H1 (cell line): ENCODE data around the gene PTPRG. TPM values are rescaled to one million over a fixed set of nuclear protein-coding genes. Genes with fewer than 3 reads are reported as not detected.

ENCODE experiments used
- CTCF ChIA-PET: fragments of 300-600 bp; sonication (Branson Sonifier 250); formaldehyde crosslinking; loops from one replicate; lab custom pipeline; 2021; ENCODE audit not compliant: partially characterized antibody; lab: Charles Lee
- POLR2A ChIA-PET: fragments of 300-600 bp; sonication (Branson Sonifier 250); formaldehyde crosslinking; loops from one replicate; lab custom pipeline; 2021; ENCODE audit warnings: inconsistent platforms; ENCODE audit not compliant: partially characterized antibody; lab: Charles Lee
- DNase-seq, 2 experiments: peaks; one replicate each; pipeline versions ENCODE4 v3.0.0 to v3.0.0-alpha.2; 2010 to 2022; ENCODE audit warnings: low spot score in 2 of 2, low read depth in 1 of 2, mixed read lengths in 1 of 2
- FAIRE-seq: peaks from 2 replicates; lab custom pipeline; 2011; peaks lifted over from hg19 to GRCh38; lab: Jason Lieb, UNC
- H2AFZ ChIP-seq: 2 replicates; pipeline ENCODE4 v1.8.1; 2012; ENCODE audit warnings: low read length, inconsistent platforms
- H2AK5ac ChIP-seq: 2 replicates; pipeline ENCODE4 v1.6.1; 2013; ENCODE audit warnings: low read depth, low read length
- H2BK120ac ChIP-seq: replicated peaks from 2 replicates; pipeline ENCODE3; 2013; ENCODE audit warnings: low read depth, low read length, inconsistent platforms
- H2BK12ac ChIP-seq: 2 replicates; pipeline ENCODE4 v1.6.1; 2013; ENCODE audit warnings: low read depth, low read length
- H2BK15ac ChIP-seq: 2 replicates; pipeline ENCODE4 v1.6.1; 2013; ENCODE audit warnings: low read length
- H2BK20ac ChIP-seq: 2 replicates; pipeline ENCODE4 v1.6.1; 2013; ENCODE audit warnings: low read length
- H2BK5ac ChIP-seq: 2 replicates; pipeline ENCODE4 v1.6.1; 2013; ENCODE audit warnings: low read depth, low read length
- H3K14ac ChIP-seq: 2 replicates; pipeline ENCODE4 v1.6.1; 2013; ENCODE audit warnings: inconsistent platforms; ENCODE audit not compliant: insufficient read length
- H3K18ac ChIP-seq: 2 replicates; pipeline ENCODE4 v1.6.1; 2013; ENCODE audit warnings: low read length; ENCODE audit errors: extremely low read depth
- H3K23ac ChIP-seq: 2 replicates; pipeline ENCODE4 v1.6.1; 2013; ENCODE audit warnings: inconsistent platforms; ENCODE audit not compliant: insufficient read length
- H3K23me2 ChIP-seq: 2 replicates; pipeline ENCODE4 v1.6.1; 2013; ENCODE audit warnings: low read depth, low read length
- H3K27ac ChIP-seq: 2 replicates; pipeline ENCODE4 v1.6.1; 2011; ENCODE audit warnings: low read depth, low read length, inconsistent platforms
- H3K27me3 ChIP-seq, 4 experiments: replicated peaks in 1 of 4; 1 replicate in 1 of 4; 2 replicates in 3 of 4; pipeline versions ENCODE4 v1.6.1 to v1.8.1; 2011 to 2013; ENCODE audit warnings: low read length in 3 of 4, mild to moderate bottlenecking in 3 of 4, inconsistent platforms in 2 of 4, mixed read lengths in 2 of 4, moderate library complexity in 1 of 4; ENCODE audit not compliant: control insufficient read depth in 3 of 4, insufficient read depth in 3 of 4; ENCODE audit errors: extremely low read depth in 1 of 4
- H3K36me3 ChIP-seq, 4 experiments: 2 replicates each; pipeline versions ENCODE4 v1.6.1 to v1.8.1; 2011 to 2013; ENCODE audit warnings: mild to moderate bottlenecking in 4 of 4, low read length in 3 of 4, moderate library complexity in 2 of 4, control low read depth in 1 of 4, inconsistent platforms in 1 of 4; ENCODE audit not compliant: insufficient read depth in 4 of 4, control insufficient read depth in 2 of 4
- H3K4ac ChIP-seq: replicated peaks from 2 replicates; pipeline ENCODE3; 2013; ENCODE audit warnings: low read length, low read depth, mixed read lengths, inconsistent platforms; ENCODE audit not compliant: insufficient read length
- H3K4me1 ChIP-seq, 4 experiments: replicated peaks in 1 of 4; 1 replicate in 1 of 4; 2 replicates in 3 of 4; pipeline versions ENCODE4 v1.6.1 to v1.8.1; 2011 to 2013; ENCODE audit warnings: low read length in 3 of 4, inconsistent platforms in 2 of 4, mixed read lengths in 1 of 4; ENCODE audit not compliant: insufficient read depth in 4 of 4, control insufficient read depth in 3 of 4
- H3K4me2 ChIP-seq, 2 experiments: 2 replicates each; pipeline versions ENCODE4 v1.6.1 to v1.8.1; 2011 to 2013; ENCODE audit warnings: low read depth in 2 of 2, low read length in 2 of 2, control low read depth in 1 of 2, inconsistent platforms in 1 of 2, mild to moderate bottlenecking in 1 of 2; ENCODE audit not compliant: insufficient read depth in 1 of 2
- H3K4me3 ChIP-seq, 4 experiments: fragments of 200-600, 300-600 bp in 1 of 4; sonication (generic), shearing (Covaris generic), sonication (Bioruptor Twin) in 1 of 4; 2 replicates each; pipeline versions ENCODE4 v1.5.1 to v1.8.1; 2011 to 2016; ENCODE audit warnings: low read length in 4 of 4, low read depth in 3 of 4, control low read depth in 2 of 4, inconsistent platforms in 2 of 4, mild to moderate bottlenecking in 2 of 4, mixed read lengths in 1 of 4, moderate library complexity in 1 of 4; ENCODE audit not compliant: insufficient read depth in 2 of 4; ENCODE audit errors: extremely low read depth in 1 of 4
- H3K56ac ChIP-seq: replicated peaks from 2 replicates; pipeline ENCODE3; 2013; ENCODE audit warnings: low read depth, mild to moderate bottlenecking, mixed read lengths, low read length, inconsistent platforms; ENCODE audit not compliant: insufficient read length
- H3K79me1 ChIP-seq: 2 replicates; pipeline ENCODE4 v1.6.1; 2013; ENCODE audit warnings: low read depth, low read length, control low read depth
- H3K79me2 ChIP-seq, 2 experiments: 2 replicates each; pipeline versions ENCODE4 v1.6.1 to v1.8.1; 2012 to 2013; ENCODE audit warnings: low read length in 2 of 2, mild to moderate bottlenecking in 2 of 2, inconsistent platforms in 1 of 2; ENCODE audit not compliant: insufficient read depth in 2 of 2, control insufficient read depth in 1 of 2
- H3K9ac ChIP-seq, 4 experiments: replicated peaks in 1 of 4; 1 replicate in 1 of 4; 2 replicates in 3 of 4; pipeline versions ENCODE4 v1.6.1 to v1.8.1; 2011 to 2013; ENCODE audit warnings: low read depth in 3 of 4, low read length in 3 of 4, control low read depth in 2 of 4, mild to moderate bottlenecking in 2 of 4, moderate library complexity in 2 of 4, inconsistent platforms in 1 of 4; ENCODE audit errors: extremely low read depth in 1 of 4
- H3K9me3 ChIP-seq, 2 experiments: 2 replicates each; pipeline versions ENCODE4 v1.6.1 to v1.8.1; 2012 to 2013; ENCODE audit warnings: mild to moderate bottlenecking in 2 of 2, moderate library complexity in 2 of 2, control low read depth in 1 of 2, inconsistent platforms in 1 of 2, low read depth in 1 of 2, low read length in 1 of 2, mixed read lengths in 1 of 2; ENCODE audit not compliant: insufficient read depth in 2 of 2
- H4K20me1 ChIP-seq, 2 experiments: replicated peaks in 1 of 2; 2 replicates each; pipeline versions ENCODE3 to v1.8.1; 2011 to 2013; ENCODE audit warnings: inconsistent platforms in 2 of 2, low read length in 2 of 2, mild to moderate bottlenecking in 1 of 2; ENCODE audit not compliant: insufficient read depth in 2 of 2, control insufficient read depth in 1 of 2
- H4K5ac ChIP-seq: 2 replicates; pipeline ENCODE4 v1.6.1; 2013; ENCODE audit warnings: low read length, low read depth, mixed read lengths, inconsistent platforms; ENCODE audit not compliant: insufficient read length
- H4K8ac ChIP-seq: 2 replicates; pipeline ENCODE4 v1.8.0; 2013; ENCODE audit warnings: mild to moderate bottlenecking, moderate library complexity, low read length, inconsistent platforms; ENCODE audit not compliant: insufficient read depth; ENCODE audit errors: extremely low read depth
- H4K91ac ChIP-seq: replicated peaks from 2 replicates; pipeline ENCODE3; 2013; ENCODE audit warnings: low read length, mixed read lengths, inconsistent platforms; ENCODE audit not compliant: insufficient read length
- BRCA1 ChIP-seq: IDR thresholded peaks from 2 replicates; pipeline ENCODE4 v1.6.1; 2012; ENCODE audit warnings: low read depth, low read length, improper control_type of control experiment
- CHD1 ChIP-seq: IDR thresholded peaks from 2 replicates; pipeline ENCODE4 v1.6.1; 2012; ENCODE audit warnings: low read depth, low read length, improper control_type of control experiment
- CTBP2 ChIP-seq: IDR thresholded peaks from 2 replicates; pipeline ENCODE4 v1.7.0; 2011; ENCODE audit warnings: borderline replicate concordance, mild to moderate bottlenecking, moderate library complexity, mixed read lengths, low read length; ENCODE audit not compliant: insufficient read depth, insufficient read length
- GTF2F1 ChIP-seq: IDR thresholded peaks from 2 replicates; pipeline ENCODE4 v1.6.1; 2012; ENCODE audit warnings: low read depth, low read length, improper control_type of control experiment, borderline replicate concordance
- JUND ChIP-seq: IDR thresholded peaks from 2 replicates; pipeline ENCODE4 v1.6.1; 2011; ENCODE audit warnings: mild to moderate bottlenecking, improper control_type of control experiment, low read length
- KDM5A ChIP-seq: fragments of 200-600 bp; IDR thresholded peaks from 2 replicates; pipeline ENCODE4 v1.7.1; 2012; ENCODE audit warnings: mild to moderate bottlenecking, low read length, inconsistent platforms, mixed read lengths
- POU5F1 ChIP-seq: IDR thresholded peaks from 2 replicates; pipeline ENCODE4 v1.6.1; 2011; ENCODE audit warnings: low read depth, mild to moderate bottlenecking, low read length, moderate library complexity
- RXRA ChIP-seq: IDR thresholded peaks from 2 replicates; pipeline ENCODE4 v1.6.1; 2011; ENCODE audit warnings: low read depth, mild to moderate bottlenecking, low read length, moderate library complexity; ENCODE audit not compliant: insufficient read depth
- SIX5 ChIP-seq: IDR thresholded peaks from 2 replicates; pipeline ENCODE4 v1.6.1; 2011; ENCODE audit warnings: mild to moderate bottlenecking, low read depth, low read length
- TAF7 ChIP-seq: optimal IDR thresholded peaks from 2 replicates; pipeline ENCODE3; 2011; ENCODE audit warnings: low read depth, mild to moderate bottlenecking, inconsistent platforms, low read length, moderate library complexity, borderline replicate concordance
- WGBS, 2 experiments: shearing (Covaris generic) in 1 of 2; methylation state at CpG; one replicate each; pipeline versions ENCODE4 v1.1.6 to v1.1.7; 2013 to 2015; ENCODE audit warnings: low lambda C conversion rate in 2 of 2, mixed read lengths in 2 of 2, inconsistent platforms in 1 of 2, low coverage in 1 of 2, missing lambda C conversion rate in 1 of 2; ENCODE audit not compliant: insufficient replicate concordance in 2 of 2, insufficient coverage in 1 of 2, insufficient read length in 1 of 2; ENCODE audit errors: extremely low coverage in 1 of 2, missing lambda C conversion rate in 1 of 2; 5-methylcytosine and 5-hydroxymethylcytosine counted together
- polyA plus RNA-seq, 7 experiments: library from polyadenylated mRNA; depleted of rRNA in 3 of 7; stranded (reverse) in 5 of 7; unstranded in 2 of 7; fragments of >200 nt in 5 of 7; fragments of 200-250 nt in 2 of 7; gene quantifications; 1 replicate in 5 of 7; 2 replicates in 1 of 7; 4 replicates in 1 of 7; pipeline versions ENCODE4 v1.2.1 to v1.2.3, GENCODE V29; 2011 to 2013; ENCODE audit warnings: missing spikeins in 2 of 7, mixed read lengths in 2 of 7
- total RNA-seq: library from RNA; stranded (reverse); fragmentation: NEBNext Ultra II Directional; extraction: Animal tissue kit (Norgen Biotek cat#: 25700); gene quantifications from 2 replicates; pipeline ENCODE4 v1.2.1, GENCODE V29; 2021

The PTPRG gene
- total and polyA plus RNA-seq, 2 of the 8 experiments (the other 6 are each of a cell fraction or from before 2014, with no cell fraction given) = 23.3 to 96.2 TPM

DNA sequence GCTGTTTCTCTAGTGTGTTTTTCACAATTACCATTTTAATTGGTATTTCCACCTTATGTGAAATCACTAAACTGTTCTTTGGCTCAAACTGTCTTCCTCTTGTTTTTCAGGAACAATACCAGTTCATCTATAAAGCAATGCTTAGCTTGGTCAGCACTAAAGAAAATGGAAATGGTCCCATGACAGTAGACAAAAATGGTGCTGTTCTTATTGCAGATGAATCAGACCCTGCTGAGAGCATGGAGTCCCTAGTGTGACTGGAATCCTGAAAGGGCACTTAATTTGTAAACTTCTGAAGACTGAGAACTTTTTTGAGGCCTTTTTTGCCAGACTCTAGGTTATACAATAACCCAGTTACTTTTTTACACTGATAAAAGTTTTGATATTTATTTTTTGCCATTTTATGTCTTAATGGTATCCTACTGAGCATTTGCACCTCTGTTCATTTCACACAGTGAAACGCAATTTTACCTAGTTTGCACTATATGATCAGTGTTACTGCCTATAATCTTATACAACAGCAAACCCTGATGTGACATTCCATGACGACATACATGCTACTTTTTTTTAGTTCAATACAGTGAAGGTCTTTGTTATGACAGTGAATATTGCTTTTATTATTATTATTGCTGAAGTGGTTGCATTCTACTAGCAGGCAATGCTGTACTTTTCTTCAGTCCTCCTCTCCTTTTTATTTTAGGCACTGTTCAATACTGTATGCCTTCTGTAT lies 731.8 kb downstream of the PTPRG start:
- peaks cover 2 to 12% (median 10%) of the 10 kb centered on the region in 4 experiments for H3K36me3 ChIP-seq
- H3K23ac ChIP-seq = no peak overlapping the region
- H3K14ac ChIP-seq = no peak overlapping the region
- no peak overlapping the region for H2BK20ac ChIP-seq
- H3K23me2 ChIP-seq = no peaks in the 10 kb centered on the region
- no peak overlapping the region for H3K4me3 ChIP-seq
- no peak overlapping the region for H4K91ac ChIP-seq
- H2BK12ac ChIP-seq = no peak overlapping the region
- H3K9me3 ChIP-seq = no peaks in the 10 kb centered on the region
- no peak overlapping the region for H2BK15ac ChIP-seq
- H3K56ac ChIP-seq = no peak overlapping the region
- no peak overlapping the region for H2AK5ac ChIP-seq
- H3K9ac ChIP-seq = no peak overlapping the region
- no peak overlapping the region for H4K8ac ChIP-seq
- no peak overlapping the region for H3K18ac ChIP-seq
- H2BK120ac ChIP-seq = no peak overlapping the region
- H4K20me1 ChIP-seq = no peaks in the 10 kb centered on the region
- DNase-seq (no peak), FAIRE-seq (no peak)
- no peaks in the 10 kb centered on the region for H3K27me3 ChIP-seq
- H3K79me1 ChIP-seq = no peaks in the 10 kb centered on the region
- TF ChIP-seq POU5F1 (no peak), SIX5 (no peak), RXRA (no peak), JUND (no peak), GTF2F1 (no peak), CHD1 (no peak), BRCA1 (no peak), CTBP2 (no peak), TAF7 (no peak), KDM5A (no peak)
- H3K79me2 ChIP-seq = no peaks in the 10 kb centered on the region
- no peaks in the 10 kb centered on the region for H3K4me1 ChIP-seq
- no peak overlapping the region for H3K4me2 ChIP-seq
- 91% methylated on average over 2 of the region's 2 CpGs; no CpG with 5 or more reads in 1 of the 2 experiments for WGBS, 2 experiments
- no peak overlapping the region for H3K27ac ChIP-seq
- H4K5ac ChIP-seq = no peak overlapping the region
- H3K4ac ChIP-seq = no peak overlapping the region
- ChIA-PET POLR2A (interaction anchor here (1.8 kb wide), 1 partner anchor 8 kb away, joined by 4 read pairs; no protein-coding TSS in a partner anchor), CTCF (no interaction called here)
- H2AFZ ChIP-seq = no peak overlapping the region
- H2BK5ac ChIP-seq = no peak overlapping the region
